ENCODE data around the gene LILRA2.
"Not testable (repeated sequence)": the region's sequence is repeated elsewhere in the genome, so short reads cannot be mapped to it uniquely, and the experiment has no call there.

The LILRA2 gene

DNA sequence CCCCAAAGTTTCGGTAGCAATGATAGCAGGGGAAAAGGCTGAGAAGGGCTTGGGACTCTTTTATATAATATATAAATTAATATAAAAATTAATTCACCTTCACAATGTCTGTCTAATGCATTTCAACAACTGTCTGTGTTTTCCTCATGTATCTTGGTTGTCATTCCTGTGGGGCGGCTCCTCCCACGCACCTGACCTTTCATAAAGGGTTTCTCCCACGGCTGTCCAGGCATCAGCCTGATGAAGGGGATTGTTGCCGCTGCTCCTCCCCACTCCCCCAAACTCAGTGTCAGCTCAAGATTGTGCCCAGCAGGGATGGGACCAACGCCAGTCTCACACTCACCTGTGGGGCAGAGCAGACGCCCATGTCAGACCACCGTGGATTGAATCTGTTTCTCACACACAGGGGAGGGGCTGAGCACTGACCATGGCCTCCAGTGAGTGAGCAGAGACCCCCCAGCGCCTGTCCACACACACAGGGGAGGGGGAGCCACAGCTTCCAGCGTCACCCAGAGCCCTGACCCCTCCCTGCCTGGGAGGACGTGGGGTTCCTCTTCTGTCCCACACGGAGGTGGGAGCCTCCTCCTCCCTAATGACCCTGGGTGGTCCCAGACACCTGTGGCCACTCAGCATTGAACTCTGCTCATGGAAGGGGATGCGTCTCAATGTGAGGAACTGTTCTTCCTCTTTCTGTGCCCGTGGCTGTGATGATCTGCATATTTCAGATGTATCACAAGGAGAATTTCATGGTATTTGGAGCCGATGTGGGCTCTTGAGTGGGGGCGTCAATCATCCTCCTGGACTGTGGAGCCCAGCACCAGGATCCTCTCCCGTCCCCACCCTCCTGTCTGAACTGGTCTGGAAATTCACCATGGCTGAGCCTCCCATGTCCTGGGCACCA lies 1.6 kb upstream of the LILRA2 start:
- H3K9me3 ChIP-seq (ENCODE audit: insufficient read depth, low read depth, low read length): peaks cover 75% of the 10 kb centered on the region
- H3K4me3 ChIP-seq (ENCODE audit: low read length); H3K9ac ChIP-seq (ENCODE audit: low read depth, low read length); H3K27ac ChIP-seq (ENCODE audit: low read length); H3K27me3 ChIP-seq (ENCODE audit: insufficient read depth, low read length); H3K4me1 ChIP-seq (ENCODE audit: insufficient read depth, low read length); H3K36me3 ChIP-seq (ENCODE audit: insufficient read depth, low read depth, low read length): not testable (repeated sequence)

- no peaks in the 10 kb centered on the region for H3K4me1 ChIP-seq (ENCODE audit: insufficient read depth, low read length)
- no peak overlapping the region for H3K27ac ChIP-seq (ENCODE audit: low read length)
- no peak overlapping the region for H3K9ac ChIP-seq (ENCODE audit: low read depth, low read length)
- H3K36me3 ChIP-seq (ENCODE audit: insufficient read depth, low read depth, low read length): no peaks in the 10 kb centered on the region
- H3K9me3 ChIP-seq (ENCODE audit: insufficient read depth, low read depth, low read length): peaks cover 76% of the 10 kb centered on the region
- no peaks in the 10 kb centered on the region for H3K27me3 ChIP-seq (ENCODE audit: insufficient read depth, low read length)
- H3K4me3 ChIP-seq (ENCODE audit: low read length): no peak overlapping the region
These were observed 786 bp upstream of the LILRA2 start for GRCh38 chr19:54572696-54573311.

GRCh38 chr19:54574051-54574450 lies 461 bp downstream of the LILRA2 start:
- H3K36me3 ChIP-seq (ENCODE audit: insufficient read depth, low read depth, low read length): no peaks in the 10 kb centered on the region
- no peaks in the 10 kb centered on the region for H3K4me1 ChIP-seq (ENCODE audit: insufficient read depth, low read length)
- no peak overlapping the region for H3K27ac ChIP-seq (ENCODE audit: low read length)
- H3K27me3 ChIP-seq (ENCODE audit: insufficient read depth, low read length): no peaks in the 10 kb centered on the region
- peaks cover 76% of the 10 kb centered on the region for H3K9me3 ChIP-seq (ENCODE audit: insufficient read depth, low read depth, low read length)
- H3K4me3 ChIP-seq (ENCODE audit: low read length): no peak overlapping the region
- H3K9ac ChIP-seq (ENCODE audit: low read depth, low read length): no peak overlapping the region

DNA sequence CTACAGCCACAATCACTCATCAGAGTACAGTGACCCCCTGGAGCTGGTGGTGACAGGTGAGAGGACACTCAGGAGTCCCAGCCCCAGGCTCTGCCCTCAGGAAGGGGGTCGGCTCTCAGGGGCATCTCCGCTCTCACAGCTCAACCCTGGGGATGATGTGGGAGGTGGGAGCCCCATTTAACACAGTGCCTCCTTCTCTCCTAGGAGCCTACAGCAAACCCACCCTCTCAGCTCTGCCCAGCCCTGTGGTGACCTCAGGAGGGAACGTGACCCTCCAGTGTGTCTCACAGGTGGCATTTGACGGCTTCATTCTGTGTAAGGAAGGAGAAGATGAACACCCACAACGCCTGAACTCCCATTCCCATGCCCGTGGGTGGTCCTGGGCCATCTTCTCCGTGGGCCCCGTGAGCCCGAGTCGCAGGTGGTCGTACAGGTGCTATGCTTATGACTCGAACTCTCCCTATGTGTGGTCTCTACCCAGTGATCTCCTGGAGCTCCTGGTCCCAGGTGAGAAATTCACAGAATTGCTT lies 1.0 kb downstream of the LILRA2 start:
- H3K27me3 ChIP-seq (ENCODE audit: insufficient read depth, low read length): no peaks in the 10 kb centered on the region
- H3K9ac ChIP-seq (ENCODE audit: low read depth, low read length): no peak overlapping the region
- H3K27ac ChIP-seq (ENCODE audit: low read length): no peak overlapping the region
- no peaks in the 10 kb centered on the region for H3K4me1 ChIP-seq (ENCODE audit: insufficient read depth, low read length)
- H3K36me3 ChIP-seq (ENCODE audit: insufficient read depth, low read depth, low read length): no peaks in the 10 kb centered on the region
- H3K4me3 ChIP-seq (ENCODE audit: low read length): no peak overlapping the region
- H3K9me3 ChIP-seq (ENCODE audit: insufficient read depth, low read depth, low read length): peaks cover 73% of the 10 kb centered on the region

DNA sequence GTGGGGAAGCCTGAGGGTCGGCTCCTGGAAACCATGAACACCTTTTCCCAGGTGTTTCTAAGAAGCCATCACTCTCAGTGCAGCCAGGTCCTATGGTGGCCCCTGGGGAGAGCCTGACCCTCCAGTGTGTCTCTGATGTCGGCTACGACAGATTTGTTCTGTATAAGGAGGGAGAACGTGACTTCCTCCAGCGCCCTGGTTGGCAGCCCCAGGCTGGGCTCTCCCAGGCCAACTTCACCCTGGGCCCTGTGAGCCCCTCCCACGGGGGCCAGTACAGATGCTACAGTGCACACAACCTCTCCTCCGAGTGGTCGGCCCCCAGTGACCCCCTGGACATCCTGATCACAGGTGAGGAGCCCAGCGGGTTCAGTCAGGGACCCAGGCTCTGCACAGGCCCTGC lies 1.6 kb downstream of the LILRA2 start:
- peaks cover 67% of the 10 kb centered on the region for H3K9me3 ChIP-seq (ENCODE audit: insufficient read depth, low read depth, low read length)
- H3K36me3 ChIP-seq (ENCODE audit: insufficient read depth, low read depth, low read length); H3K27ac ChIP-seq (ENCODE audit: low read length): not testable (repeated sequence)

GRCh38 chr19:54576411-54576976 lies 2.9 kb downstream of the LILRA2 start:
- no peak overlapping the region for H3K27ac ChIP-seq (ENCODE audit: low read length)
- no peaks in the 10 kb centered on the region for H3K36me3 ChIP-seq (ENCODE audit: insufficient read depth, low read depth, low read length)
- no peak overlapping the region for H3K9ac ChIP-seq (ENCODE audit: low read depth, low read length)
- no peak overlapping the region for H3K4me3 ChIP-seq (ENCODE audit: low read length)
- peaks cover 54% of the 10 kb centered on the region for H3K9me3 ChIP-seq (ENCODE audit: insufficient read depth, low read depth, low read length)
- no peaks in the 10 kb centered on the region for H3K27me3 ChIP-seq (ENCODE audit: insufficient read depth, low read length)
- no peaks in the 10 kb centered on the region for H3K4me1 ChIP-seq (ENCODE audit: insufficient read depth, low read length)

More for the DNA sequence above, 1.6 kb downstream of the LILRA2 start:
- not testable (repeated sequence) for H3K9ac ChIP-seq (ENCODE audit: low read depth, low read length); H3K27me3 ChIP-seq (ENCODE audit: insufficient read depth, low read length); H3K4me1 ChIP-seq (ENCODE audit: insufficient read depth, low read length); H3K4me3 ChIP-seq (ENCODE audit: low read length)

DNA sequence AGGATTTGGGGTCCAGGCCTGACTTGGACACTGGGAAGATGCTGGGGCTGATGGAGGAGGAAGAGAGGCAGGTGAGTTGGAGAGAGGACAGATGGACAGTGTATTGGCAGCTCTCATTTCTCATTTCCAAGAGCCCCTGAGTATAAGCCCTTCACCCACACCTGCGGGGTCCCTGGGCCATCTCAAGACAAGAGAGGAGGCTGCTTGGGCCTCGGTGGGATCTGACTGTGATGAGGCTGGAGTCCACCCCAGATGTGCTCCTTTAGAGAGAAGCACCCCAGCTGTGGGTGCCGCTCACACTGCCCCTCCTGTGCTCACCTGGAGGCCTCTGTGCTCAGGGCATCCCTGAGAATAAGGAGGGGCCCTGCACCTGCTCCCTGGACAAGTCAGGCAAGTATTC lies 3.7 kb downstream of the LILRA2 start:
- no peak overlapping the region for H3K27ac ChIP-seq (ENCODE audit: low read length)
- no peaks in the 10 kb centered on the region for H3K4me1 ChIP-seq (ENCODE audit: insufficient read depth, low read length)
- H3K4me3 ChIP-seq (ENCODE audit: low read length): no peak overlapping the region
- H3K9me3 ChIP-seq (ENCODE audit: insufficient read depth, low read depth, low read length): peaks cover 61% of the 10 kb centered on the region
- no peak overlapping the region for H3K9ac ChIP-seq (ENCODE audit: low read depth, low read length)
- H3K27me3 ChIP-seq (ENCODE audit: insufficient read depth, low read length): no peaks in the 10 kb centered on the region
- no peaks in the 10 kb centered on the region for H3K36me3 ChIP-seq (ENCODE audit: insufficient read depth, low read depth, low read length)

- H3K9me3 ChIP-seq (ENCODE audit: insufficient read depth, low read depth, low read length): peaks cover 57% of the 10 kb centered on the region
- H3K27me3 ChIP-seq (ENCODE audit: insufficient read depth, low read length); H3K36me3 ChIP-seq (ENCODE audit: insufficient read depth, low read depth, low read length); H3K4me1 ChIP-seq (ENCODE audit: insufficient read depth, low read length); H3K27ac ChIP-seq (ENCODE audit: low read length); H3K9ac ChIP-seq (ENCODE audit: low read depth, low read length); H3K4me3 ChIP-seq (ENCODE audit: low read length): not testable (repeated sequence)
These were observed 4.7 kb downstream of the LILRA2 start for GRCh38 chr19:54578268-54578667.

DNA sequence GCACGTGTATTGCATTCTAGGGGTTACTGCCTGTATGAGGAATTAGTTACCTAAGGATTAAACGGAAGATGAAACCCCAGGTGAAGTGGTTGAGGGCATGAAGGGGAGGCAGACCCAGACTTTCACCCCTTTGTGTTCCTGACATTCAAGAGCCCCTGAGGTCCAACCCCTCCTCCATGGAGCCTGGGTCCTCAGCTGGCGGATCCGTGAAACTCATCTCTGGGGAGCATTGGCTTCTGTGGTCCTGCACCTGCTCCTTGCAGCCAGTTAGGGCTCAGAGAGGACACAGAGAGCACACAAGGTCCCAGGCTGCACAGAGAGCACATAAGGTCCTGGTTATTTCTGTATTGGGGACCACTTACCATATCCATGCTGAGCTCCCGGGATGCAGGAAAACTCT lies 12.8 kb downstream of the LILRA2 start:
- H3K27me3 ChIP-seq (ENCODE audit: insufficient read depth, low read length): no peaks in the 10 kb centered on the region
- peaks cover 80% of the 10 kb centered on the region for H3K9me3 ChIP-seq (ENCODE audit: insufficient read depth, low read depth, low read length)
- H3K36me3 ChIP-seq (ENCODE audit: insufficient read depth, low read depth, low read length): no peaks in the 10 kb centered on the region
- no peaks in the 10 kb centered on the region for H3K4me1 ChIP-seq (ENCODE audit: insufficient read depth, low read length)
- no peak overlapping the region for H3K4me3 ChIP-seq (ENCODE audit: low read length)
- H3K9ac ChIP-seq (ENCODE audit: low read depth, low read length): no peak overlapping the region
- H3K27ac ChIP-seq (ENCODE audit: low read length): no peak overlapping the region

DNA sequence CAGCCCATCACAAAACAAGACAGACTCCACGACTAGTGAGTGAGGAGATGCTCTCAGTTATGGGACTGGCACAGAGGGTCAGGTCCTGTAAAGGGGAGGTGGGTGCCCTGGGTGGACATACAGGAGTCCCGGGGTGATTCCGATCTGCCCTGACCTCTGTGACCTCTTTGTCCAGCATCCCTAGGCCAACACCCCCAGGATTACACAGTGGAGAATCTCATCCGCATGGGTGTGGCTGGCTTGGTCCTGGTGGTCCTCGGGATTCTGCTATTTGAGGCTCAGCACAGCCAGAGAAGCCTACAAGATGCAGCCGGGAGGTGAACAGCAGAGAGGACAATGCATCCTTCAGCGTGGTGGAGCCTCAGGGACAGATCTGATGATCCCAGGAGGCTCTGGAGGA lies 13.4 kb downstream of the LILRA2 start:
- no peak overlapping the region for H3K27ac ChIP-seq (ENCODE audit: low read length)
- no peaks in the 10 kb centered on the region for H3K27me3 ChIP-seq (ENCODE audit: insufficient read depth, low read length)
- H3K9ac ChIP-seq (ENCODE audit: low read depth, low read length): no peak overlapping the region
- no peak overlapping the region for H3K4me3 ChIP-seq (ENCODE audit: low read length)
- no peaks in the 10 kb centered on the region for H3K36me3 ChIP-seq (ENCODE audit: insufficient read depth, low read depth, low read length)
- H3K9me3 ChIP-seq (ENCODE audit: insufficient read depth, low read depth, low read length): peaks cover 82% of the 10 kb centered on the region
- no peaks in the 10 kb centered on the region for H3K4me1 ChIP-seq (ENCODE audit: insufficient read depth, low read length)

GRCh38 chr19:54593445-54593844 lies 19.9 kb downstream of the LILRA2 start, which contains the start of gene LILRA1:
Gene LILRA1 (plus strand): TSS chr19:54593632. CDS start chr19:54594245, 613 bp downstream.
- H3K36me3 ChIP-seq (ENCODE audit: insufficient read depth, low read depth, low read length); H3K27ac ChIP-seq (ENCODE audit: low read length); H3K27me3 ChIP-seq (ENCODE audit: insufficient read depth, low read length); H3K4me3 ChIP-seq (ENCODE audit: low read length); H3K4me1 ChIP-seq (ENCODE audit: insufficient read depth, low read length); H3K9ac ChIP-seq (ENCODE audit: low read depth, low read length): not testable (repeated sequence)
- peaks cover 92% of the 10 kb centered on the region for H3K9me3 ChIP-seq (ENCODE audit: insufficient read depth, low read depth, low read length)

All from iPS-20b (cell line).